NCI-H146 treated with DMSO at 0.1 percent for 48 hours (cell line): ENCODE results near the gene TLL1.
A peak's percentile ranks its signal among the peaks of the same experiment; 100 is the strongest.

ENCODE experiments used
- DNase-seq: peaks from one replicate; lab custom pipeline; 2025; ENCODE audit not compliant: unreplicated experiment; lab: John Stamatoyannopoulos, UW

The TLL1 gene

DNA sequence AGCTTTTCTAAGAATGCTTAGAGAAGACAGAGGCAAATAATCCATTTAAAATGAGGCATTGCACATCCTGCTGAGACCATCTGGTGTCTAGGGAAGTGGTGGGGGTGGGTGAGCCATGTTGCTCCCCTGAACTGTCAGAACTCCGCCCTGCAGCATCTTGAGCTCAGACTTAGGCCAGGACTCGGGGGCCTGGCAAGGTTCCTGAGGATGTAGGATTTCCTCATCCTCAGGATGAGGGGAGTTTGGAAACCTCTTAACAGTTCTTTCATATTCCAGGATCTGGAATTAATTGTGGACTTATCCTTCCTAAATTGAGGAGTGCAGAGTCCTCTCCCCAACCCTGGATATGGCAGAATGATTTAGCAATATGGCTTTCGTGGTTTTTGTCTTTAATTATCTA lies 6.6 kb downstream of the TLL1 start:
- DNase-seq: no peak

GRCh38 chr4:165894159-165894558 lies 21.1 kb downstream of the TLL1 start:
- DNase-seq: no peak

DNA sequence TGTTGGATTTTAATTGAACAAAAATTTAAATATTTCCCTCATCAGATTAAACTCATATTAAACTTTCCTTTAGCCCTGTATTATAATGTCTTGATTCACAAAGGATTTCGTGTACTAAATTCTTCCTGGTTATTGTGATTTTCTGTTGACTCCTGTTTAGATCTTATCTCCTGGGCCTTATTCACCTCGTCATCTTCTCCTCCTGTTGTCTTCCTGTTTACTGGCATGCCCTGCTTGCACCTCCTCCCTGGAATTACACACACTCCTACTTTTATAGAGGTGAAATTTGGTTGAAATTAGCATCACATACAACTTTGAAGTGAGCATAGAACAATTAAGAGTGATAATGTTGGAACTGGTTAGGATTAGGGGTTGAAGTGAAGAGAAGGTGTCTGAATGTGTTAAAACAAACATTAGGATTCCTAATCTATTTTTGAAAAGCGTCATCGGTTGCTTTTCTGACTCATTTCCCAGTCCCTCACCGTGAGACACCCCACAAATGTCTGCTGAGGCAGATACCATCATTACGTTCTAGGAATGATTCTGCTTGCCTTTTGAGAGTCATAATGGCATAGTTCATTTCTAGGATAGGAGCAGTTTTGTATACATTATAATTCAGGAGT lies 32.5 kb downstream of the TLL1 start:
- DNase-seq: no peak

GRCh38 chr4:165906272-165906671 lies 33.2 kb downstream of the TLL1 start:
- DNase-seq: no peak

- DNase-seq: no peak
Measured at GRCh38 chr4:165909947-165910346, 36.9 kb downstream of the TLL1 start.

DNA sequence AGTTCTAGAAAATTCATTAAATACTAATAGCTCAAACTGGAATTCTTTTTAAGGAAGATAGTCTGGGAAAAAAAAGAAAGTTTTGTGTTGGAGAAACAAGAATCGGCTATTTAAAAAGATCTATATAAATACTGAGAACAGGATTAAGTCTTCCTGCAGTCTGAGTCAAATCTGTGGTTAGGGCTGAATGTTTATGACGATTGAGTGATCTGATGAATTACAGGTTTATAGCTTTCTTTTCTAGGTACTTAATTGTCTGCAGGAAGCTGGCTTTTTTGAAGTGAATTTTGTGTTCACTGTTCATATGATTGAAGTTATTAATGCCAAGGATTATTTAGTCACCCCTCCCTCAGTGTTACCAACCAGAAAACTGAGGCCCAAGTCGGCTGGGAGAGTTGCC lies 42.2 kb downstream of the TLL1 start:
- no peak for DNase-seq

DNA sequence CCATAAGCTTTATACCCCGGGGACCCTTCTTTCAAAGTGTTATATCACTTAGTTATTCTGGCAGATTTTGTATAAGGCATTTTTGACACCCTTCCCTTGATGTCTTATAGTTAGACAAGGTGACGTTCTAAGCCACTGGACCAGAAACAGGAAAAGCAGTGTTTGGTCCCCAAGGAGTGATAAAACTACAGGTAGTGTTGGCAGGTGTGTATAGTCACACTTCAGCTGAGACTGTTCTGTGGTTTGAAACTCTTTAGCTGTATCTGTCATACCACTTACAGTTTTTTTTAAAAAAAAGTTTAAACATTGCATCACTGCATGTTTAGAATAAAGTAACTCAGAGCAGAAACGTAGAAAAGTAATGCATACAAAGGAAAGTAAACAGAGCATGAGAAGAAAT lies 48.5 kb downstream of the TLL1 start:
- DNase-seq: no peak

- no peak for DNase-seq
Measured at GRCh38 chr4:165922747-165923146, 49.7 kb downstream of the TLL1 start.

DNA sequence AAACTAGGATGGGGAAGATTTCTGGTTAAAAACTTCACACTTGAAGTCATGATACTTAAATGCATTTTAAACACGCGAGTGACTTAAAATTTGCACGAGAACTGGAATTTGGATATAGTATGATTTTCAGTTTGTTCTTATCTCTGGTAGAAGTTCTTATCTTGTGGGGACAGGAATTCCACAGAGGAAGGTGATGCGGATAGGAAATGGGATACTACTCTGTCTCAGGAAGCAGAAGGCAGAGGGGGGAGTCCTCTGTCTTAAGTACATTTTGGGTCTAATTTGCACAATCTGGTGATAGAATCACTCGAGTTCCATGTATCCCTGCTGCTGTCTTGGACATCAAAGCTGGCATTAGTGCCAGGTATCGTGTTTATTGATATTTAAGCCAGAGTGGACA lies 53.3 kb downstream of the TLL1 start:
- DNase-seq: no peak

GRCh38 chr4:165927366-165927765 lies 54.3 kb downstream of the TLL1 start:
- DNase-seq: no peak

- DNase-seq: no peak
Measured at GRCh38 chr4:165927815-165928214, 54.8 kb downstream of the TLL1 start.

GRCh38 chr4:165928601-165929000 lies 55.6 kb downstream of the TLL1 start:
- no peak for DNase-seq

DNA sequence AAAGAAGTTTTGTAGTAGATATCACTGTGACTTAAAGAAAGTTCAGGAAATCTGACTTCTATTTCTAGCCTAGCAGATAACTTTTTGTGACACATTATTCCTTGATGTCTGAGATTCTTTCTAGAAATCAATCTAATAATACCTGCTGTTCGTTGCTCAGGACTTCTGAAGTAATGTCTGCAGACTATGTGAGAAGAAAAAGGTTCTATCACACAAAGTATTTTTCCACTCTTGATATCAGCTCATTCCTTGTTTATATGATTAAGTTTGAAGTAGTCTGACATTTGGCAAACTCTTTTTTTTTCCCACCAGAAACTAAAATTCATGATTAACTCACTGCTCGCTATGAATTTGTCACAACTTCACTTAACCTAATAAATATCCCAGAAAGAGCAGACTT lies 56.6 kb downstream of the TLL1 start:
- DNase-seq: no peak

DNA sequence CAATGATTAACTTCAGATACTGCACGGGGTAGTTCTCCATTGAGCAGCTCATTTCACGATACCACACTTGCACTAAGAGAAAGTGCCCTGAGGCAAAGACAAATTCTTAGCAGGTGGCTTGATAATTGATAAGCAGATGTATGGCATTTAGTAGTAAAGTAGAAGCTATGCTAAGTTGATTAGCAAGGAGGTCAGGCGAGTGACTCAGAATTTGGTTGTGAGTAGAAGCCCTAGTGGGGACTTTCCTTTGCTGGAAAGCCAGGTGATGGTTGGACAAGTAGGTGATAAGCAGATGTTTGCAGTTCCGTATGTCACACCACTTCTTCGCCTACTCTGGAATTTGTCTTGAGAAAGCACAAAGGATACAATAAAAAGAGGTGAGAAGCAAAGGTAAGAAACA lies 58.7 kb downstream of the TLL1 start:
- DNase-seq: peak; percentile 38

GRCh38 chr4:165944900-165945299 lies 71.9 kb downstream of the TLL1 start:
- no peak for DNase-seq

- no peak for DNase-seq
Measured at GRCh38 chr4:165945991-165946390, 73.0 kb downstream of the TLL1 start.

GRCh38 chr4:165947019-165947418 lies 74.0 kb downstream of the TLL1 start:
- no peak for DNase-seq

DNA sequence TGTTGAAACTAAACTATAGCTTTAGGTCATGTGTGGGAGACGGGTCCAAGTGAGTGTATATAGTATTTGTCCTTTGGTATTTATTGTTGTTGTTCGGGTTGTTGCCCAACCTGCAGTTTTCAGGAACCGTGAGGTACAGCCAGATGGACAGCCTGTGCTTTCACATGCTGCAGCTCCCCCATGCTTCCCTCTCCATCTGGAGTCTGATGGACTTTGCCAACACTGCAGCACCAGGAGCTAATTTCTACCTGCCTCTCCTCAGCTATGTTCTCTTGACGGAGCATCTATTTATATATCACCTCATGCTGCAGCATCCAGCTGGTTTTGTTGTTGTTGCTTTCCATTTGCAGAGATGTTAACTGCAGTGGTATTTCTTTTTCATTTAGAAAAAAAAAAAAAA lies 80.1 kb downstream of the TLL1 start:
- DNase-seq: no peak

GRCh38 chr4:165963621-165964020 lies 90.6 kb downstream of the TLL1 start:
- DNase-seq: no peak

- DNase-seq: no peak
Measured at GRCh38 chr4:165964591-165964990, 91.6 kb downstream of the TLL1 start.

GRCh38 chr4:165965503-165965902 lies 92.5 kb downstream of the TLL1 start:
- no peak for DNase-seq

- DNase-seq: no peak
Measured at GRCh38 chr4:165966833-165967232, 93.8 kb downstream of the TLL1 start.

DNA sequence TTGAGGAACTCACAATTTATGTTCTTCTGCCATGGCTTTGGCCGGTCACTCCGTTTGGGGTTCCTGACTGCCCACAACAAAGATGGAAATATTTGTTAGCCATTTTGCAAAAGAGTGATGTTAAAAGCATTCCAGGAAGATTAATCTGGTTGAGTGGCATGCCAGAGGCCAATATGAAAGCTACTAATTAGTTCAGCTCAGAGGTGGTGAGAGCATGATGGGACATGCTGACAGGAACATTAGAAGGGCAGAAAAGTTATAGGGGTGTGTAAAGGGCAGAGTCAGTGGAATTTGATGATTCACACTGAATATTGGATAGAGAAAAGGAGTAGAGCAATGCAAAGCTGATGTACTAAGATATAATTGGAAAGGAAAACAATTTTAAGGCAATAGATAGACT lies 94.4 kb downstream of the TLL1 start:
- no peak for DNase-seq
